GM19238 (cell line): ENCODE data around the gene CDKN2B-AS1.

Experiments used
- DNase-seq: peaks from one replicate; pipeline ENCODE4 v3.0.0; 2011; ENCODE audit warnings: low spot score; ENCODE audit not compliant: insufficient read length

The CDKN2B-AS1 gene

GRCh38 chr9:22084336-22085035 is 89.9 kb downstream of the CDKN2B-AS1 start:
- no peak for DNase-seq

DNA sequence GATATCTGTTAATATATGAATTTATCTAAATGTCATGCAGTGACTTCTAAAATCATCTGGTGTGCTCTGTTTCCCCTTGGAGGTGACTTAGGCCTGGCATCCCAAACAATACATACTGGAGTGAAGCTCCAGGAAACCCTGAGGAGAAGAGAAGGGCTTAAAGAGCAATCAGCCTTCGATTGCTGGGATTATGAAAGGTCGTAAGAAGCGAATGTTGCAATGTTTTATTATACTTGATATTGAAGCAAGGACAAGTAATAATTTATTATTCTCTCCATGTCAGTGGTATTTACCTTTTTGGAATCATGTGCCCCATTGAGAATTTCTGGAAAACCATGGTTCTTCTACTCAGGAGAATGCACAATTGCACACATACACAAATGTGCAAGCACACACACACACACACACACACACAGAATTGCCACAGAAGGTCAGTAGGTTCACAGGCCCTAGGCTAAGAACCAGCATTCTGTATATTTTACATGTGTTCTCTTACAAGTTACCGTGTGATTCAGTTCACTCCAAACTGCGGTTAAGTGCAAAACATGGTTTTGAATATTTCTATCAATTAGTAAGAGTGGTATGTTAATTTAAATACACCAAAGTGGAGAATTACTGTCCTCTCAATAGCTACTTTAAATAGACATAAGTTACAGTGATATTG is 93.6 kb downstream of the CDKN2B-AS1 start:
- DNase-seq = no peak

DNA sequence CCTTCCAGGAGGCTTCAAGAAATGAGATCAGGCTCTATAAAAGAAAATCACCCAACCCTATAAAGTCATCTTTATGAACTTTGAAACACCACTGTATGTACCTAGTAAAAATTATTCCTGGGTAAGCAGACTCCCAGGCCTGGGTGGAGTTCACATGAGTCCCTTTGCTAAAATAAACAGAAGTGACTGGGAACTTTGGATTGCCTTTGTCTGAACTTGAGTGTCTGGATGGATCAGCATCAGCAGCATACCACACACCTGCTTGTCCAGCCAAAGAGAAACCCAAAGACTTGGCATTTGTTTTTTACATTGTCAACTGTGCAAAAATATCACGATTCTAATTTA is 94.1 kb downstream of the CDKN2B-AS1 start:
- DNase-seq = no peak

DNA sequence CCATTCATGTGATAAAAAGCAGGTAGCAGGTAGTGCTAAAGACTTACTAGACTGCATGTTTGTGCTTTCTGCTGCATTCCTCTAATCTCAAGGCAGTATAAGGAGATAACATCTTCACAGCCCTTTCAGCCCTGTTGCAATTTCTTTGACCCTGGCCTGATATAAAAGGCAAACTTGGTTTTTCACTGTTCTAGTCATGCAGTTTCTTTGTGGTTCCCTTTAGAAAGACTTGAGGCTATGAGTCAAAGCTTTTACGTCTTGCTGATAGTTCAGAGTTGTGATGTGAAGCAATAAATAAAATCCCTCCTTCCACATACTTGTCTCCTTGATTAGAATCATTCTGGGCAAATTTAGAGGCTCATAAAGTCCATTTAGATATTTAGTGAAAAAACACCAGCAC is 103.1 kb downstream of the CDKN2B-AS1 start:
- DNase-seq = no peak

DNA sequence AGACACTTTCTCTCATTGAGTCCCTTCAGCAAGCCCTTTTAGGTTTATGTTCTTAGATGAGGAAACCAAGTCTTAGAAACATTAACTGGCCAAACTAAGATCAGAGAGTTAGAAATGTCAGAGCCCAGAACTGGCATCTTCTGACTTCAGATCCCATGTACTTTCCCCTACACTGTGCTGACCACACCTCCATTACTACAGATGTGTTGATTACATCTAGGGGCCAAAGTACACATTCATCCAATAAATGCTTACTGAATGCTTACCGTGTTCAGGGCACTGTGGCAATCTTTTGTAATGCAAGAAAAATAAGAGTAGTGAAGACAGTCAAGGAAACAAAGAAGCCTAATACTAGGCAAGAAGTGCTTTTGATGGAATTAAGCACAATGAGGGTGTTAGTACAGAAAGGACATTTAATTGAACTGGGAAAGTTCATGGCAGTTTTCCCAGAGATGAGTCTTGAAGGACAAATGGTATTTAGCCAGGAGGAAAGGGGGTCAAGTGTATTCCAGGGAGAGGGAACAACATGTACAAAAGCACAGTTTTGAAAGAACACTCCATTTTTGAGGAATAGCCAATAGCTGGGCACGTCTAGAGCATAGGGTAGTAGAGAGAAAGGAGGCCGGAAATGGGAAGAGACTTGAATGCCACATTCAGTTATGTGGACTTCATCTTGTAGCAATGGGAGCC is 104.2 kb downstream of the CDKN2B-AS1 start:
- no peak for DNase-seq

- DNase-seq = no peak
These were observed 106.0 kb downstream of the CDKN2B-AS1 start for GRCh38 chr9:22100626-22101025.

GRCh38 chr9:22102146-22103053 is 107.8 kb downstream of the CDKN2B-AS1 start:
- DNase-seq = no peak

- DNase-seq = no peak
These were observed 109.3 kb downstream of the CDKN2B-AS1 start for GRCh38 chr9:22103685-22104575.

GRCh38 chr9:22105005-22105722 is 110.6 kb downstream of the CDKN2B-AS1 start:
- no peak for DNase-seq

DNA sequence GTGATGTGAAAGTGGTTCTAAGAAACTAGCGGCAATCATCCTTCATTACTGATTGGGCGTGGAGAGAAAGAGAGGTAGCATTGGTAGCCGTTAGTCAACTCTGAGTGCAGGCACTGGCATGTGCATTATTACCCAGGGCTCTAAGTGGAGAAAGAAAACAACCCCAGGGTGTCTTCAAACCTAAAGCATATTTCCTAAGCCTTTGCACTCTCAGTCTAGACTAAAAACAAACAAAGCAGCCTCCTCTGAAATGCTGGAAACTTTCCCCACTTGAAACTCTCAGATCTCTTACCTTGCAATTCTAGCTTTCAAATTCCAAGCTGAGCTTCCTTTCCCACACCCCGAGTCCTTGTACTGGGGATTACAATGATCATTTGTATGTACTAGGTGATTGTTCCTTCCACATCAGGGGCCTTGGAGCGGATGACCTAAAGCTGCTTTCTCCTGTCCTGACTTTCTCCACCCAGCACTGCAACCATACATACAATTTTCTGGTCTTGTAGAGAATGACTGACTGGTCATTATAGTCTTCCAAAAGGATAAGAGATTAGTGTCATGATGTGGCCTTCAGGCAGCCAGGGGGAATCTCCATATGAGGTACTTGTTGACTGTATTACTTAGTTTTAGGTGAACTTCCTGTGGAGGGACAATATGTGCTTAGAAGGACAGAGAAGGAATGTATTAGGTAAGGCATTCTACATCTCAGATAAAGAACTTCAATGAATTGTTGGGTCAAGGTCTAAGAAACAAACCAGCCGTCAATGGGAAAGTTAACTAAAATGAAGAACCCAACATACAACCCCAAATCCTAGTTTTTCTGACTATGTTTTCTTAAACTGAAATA is 112.8 kb downstream of the CDKN2B-AS1 start:
- no peak for DNase-seq

GRCh38 chr9:22108581-22109370 is 114.2 kb downstream of the CDKN2B-AS1 start:
- no peak for DNase-seq

DNA sequence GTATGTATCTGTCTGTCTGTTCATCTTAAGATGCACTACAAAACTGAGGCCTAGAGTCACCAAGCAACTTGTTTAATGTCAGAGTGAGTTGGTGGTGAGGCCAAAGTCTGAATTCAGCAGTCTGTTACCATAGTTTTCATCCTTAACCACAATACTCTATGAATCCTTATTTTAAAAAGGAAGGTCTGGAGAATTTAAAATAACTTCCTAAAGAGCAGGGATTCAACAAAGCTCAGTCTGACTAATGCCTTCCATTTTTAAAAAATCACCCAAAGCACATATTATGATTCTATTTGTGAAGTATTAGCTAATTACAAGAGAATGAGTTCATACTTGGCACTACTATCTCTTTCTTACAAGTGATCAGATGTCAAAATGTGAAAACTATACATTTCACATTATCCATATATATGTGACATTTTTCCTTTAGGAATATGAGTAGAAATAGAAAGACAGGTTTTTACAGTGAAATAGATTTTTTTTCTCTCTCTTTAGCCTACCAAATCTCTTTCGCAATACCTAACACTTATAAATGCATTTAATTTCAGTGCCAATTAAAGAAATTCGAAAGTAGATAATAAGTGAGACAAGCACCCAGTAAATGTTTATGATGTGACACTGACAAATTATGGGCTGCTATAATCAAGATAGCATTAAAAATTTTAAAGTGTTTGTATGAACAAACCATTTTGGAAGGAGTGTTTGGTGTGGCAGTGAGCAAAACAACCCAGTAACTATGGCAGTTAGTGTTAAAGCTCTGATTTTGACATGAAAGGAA is 116.8 kb downstream of the CDKN2B-AS1 start:
- no peak for DNase-seq

- no peak for DNase-seq
These were observed 117.3 kb downstream of the CDKN2B-AS1 start for GRCh38 chr9:22111954-22112247.

DNA sequence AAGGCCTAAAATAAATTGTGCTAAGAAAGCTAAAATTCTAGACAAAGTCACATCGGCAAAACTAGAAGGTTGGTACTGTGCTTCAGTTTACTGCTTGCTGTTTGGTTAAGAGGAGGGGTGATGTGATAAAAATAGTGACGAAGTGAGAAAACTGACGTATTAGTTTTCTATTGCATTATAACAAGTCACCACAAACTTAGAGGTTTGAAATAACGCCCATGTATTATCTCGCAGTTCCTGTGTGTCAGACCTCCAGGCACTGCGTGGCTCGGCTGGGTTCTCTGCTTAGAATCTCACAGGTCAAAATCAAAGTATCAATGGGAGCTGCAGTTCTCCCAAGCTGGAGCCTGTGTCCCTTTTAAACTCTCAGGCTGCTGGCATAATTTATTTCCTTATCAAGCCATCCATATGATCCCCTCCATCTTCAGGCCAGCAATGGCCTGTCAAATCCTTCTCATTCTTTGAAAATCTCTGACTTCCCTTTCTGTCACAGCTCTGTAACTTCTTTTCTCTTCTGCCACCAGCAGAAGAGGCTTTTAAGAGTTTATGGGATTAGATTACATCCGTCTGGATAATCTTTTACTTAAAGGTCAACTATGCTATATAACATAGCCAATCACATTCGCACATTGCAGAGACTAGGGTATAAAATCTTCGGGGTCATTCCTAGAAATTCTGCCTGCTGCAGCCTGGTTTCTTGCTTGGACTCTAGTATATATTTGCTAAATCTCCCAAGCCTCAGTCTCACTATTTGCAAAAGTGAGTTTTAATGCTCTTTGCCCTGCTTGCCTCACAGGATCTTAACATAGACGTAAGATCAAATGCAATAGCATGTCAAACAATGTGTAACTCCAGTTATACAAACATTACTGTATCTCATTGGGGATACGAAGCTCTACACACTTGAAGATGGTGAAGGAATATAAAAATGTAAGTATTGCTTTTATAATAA is 118.6 kb downstream of the CDKN2B-AS1 start:
- DNase-seq = no peak

DNA sequence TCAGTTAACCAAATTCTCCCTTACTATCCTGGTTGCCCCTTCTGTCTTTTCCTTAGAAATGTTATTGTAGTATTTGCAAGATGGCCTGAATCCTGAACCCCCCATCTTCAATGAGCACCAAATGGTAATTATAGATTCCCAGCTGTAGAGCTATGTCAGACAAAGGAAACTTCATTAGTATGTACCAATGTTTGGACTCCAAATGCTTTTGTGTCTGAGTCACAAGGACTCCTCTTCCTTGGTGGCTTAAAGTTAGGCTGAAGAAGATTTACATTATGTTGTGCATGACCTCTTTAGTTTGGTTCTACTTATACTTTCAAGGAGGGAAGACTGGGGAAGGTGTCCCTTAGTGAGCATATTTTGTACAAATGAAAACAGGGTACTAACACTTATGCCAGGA is 120.4 kb downstream of the CDKN2B-AS1 start:
- DNase-seq = no peak

- no peak for DNase-seq
These were observed 122.2 kb downstream of the CDKN2B-AS1 start for GRCh38 chr9:22116758-22117157.
